GM12865 (cell line): Measurements from ENCODE around the gene NFKBIE.

Experiments
- DNase-seq: peaks from one replicate; pipeline ENCODE4 v3.0.0; 2010; ENCODE audit warnings: low read depth
- H3K4me3 ChIP-seq: 2 replicates; pipeline ENCODE4 v1.5.1; 2011; ENCODE audit warnings: mild to moderate bottlenecking, low read depth, low read length, control low read depth
- TF ChIP-seq, protein P1 (sequence below): IDR thresholded peaks from 2 replicates; pipeline ENCODE4 v1.5.1; 2011; ENCODE audit warnings: low read length, control low read depth, low read depth, inconsistent platforms; ENCODE audit not compliant: insufficient read depth; ENCODE audit errors: missing control alignments

The NFKBIE gene

GRCh38 chr6:44224965-44225305, 40.4 kb downstream of the NFKBIE start:
- TF ChIP-seq, protein P1, sequence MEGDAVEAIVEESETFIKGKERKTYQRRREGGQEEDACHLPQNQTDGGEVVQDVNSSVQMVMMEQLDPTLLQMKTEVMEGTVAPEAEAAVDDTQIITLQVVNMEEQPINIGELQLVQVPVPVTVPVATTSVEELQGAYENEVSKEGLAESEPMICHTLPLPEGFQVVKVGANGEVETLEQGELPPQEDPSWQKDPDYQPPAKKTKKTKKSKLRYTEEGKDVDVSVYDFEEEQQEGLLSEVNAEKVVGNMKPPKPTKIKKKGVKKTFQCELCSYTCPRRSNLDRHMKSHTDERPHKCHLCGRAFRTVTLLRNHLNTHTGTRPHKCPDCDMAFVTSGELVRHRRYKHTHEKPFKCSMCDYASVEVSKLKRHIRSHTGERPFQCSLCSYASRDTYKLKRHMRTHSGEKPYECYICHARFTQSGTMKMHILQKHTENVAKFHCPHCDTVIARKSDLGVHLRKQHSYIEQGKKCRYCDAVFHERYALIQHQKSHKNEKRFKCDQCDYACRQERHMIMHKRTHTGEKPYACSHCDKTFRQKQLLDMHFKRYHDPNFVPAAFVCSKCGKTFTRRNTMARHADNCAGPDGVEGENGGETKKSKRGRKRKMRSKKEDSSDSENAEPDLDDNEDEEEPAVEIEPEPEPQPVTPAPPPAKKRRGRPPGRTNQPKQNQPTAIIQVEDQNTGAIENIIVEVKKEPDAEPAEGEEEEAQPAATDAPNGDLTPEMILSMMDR: no peak
- DNase-seq: no peak
- no peak overlapping the region; the same call in 1 of the 2 replicates for H3K4me3 ChIP-seq

DNA sequence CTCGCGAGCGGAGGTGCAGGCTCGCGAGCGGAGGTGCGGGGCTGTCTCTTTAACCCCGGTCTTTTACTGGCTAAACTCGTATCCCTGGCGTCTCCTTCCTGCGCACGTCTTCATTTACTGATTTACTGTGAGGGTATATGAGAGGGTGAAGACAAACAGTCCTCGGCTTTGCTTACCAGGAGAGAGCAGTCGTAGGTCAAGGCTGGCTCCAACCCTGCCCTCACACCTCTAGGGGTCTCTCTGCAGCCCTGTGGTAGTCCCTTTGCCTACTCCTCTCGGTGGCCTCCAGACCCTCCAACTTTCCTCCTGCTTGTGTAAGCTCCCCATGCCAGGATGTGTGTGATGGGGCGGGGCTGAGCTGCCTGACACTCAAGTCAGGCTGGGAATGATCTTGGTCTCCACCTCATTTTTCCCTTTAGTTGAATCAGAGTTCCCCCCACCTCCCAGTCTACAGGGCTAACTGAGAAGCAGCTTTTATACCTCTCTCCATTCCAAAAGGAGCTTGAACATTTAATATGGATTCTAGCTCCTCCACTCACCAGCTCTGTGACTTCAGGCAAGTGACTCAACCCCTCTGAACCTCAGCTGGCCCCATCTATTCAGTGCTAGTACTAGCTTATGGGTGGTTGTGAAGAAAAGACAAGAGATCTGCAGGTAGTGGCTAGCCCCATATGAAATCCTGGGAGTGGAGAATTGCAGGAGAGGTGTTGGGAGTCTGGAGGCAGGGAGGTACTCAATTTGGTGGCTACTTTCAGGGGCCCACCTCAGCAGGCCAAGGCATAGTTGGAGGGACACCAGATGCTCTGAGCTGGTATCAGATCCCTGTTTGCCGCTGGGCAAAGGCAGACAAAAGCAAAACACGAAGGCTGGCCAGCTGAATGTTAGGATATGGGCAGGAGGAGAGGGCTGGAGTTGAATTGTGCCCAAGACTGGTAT, 41.1 kb downstream of the NFKBIE start:
- TF ChIP-seq, protein P1: no peak
- peak; percentile 43 for DNase-seq
- H3K4me3 ChIP-seq: peak overlapping the region; percentile 51

DNA sequence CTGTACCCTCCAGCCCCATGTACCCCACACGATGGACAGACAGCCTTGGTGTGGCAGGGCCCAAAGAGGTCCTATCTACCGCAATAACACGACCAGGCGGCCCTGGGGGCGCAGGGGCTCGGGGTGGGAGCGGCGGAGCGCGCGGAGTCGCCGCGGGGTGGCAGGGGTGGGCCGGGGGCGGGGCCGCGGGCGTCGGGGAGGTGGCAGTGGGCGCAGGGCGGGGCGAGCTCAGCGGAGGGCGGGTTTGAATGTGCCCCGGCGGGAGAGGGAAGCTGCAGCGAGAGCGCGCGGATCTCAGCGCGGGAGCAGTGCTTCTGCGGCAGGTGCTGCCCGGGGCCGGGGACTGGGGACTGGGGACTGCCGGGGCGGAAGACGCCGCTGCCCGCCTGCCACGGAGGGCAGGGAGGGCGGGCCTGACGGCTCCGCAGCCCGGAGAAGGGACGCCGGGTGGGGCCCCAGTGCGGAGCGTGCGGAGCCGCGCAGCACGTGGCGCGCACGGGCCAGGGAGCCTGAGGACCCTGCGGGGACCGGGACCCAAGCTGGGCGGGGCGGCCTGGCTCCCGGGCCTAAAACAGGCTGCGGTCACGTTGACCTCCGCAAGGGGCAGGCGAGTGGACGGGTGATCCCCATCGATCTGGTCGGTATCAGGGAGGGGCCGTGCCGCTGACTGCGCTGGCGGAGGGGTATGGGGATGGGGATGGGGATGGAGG, 41.9 kb downstream of the NFKBIE start, which contains the start of gene SLC29A1:
Gene SLC29A1, plus strand, starts transcription at position 277 of the 710 bp plus-strand sequence. CDS start 3,719 bp downstream, outside the sequence.
- peak within 1 kb of the TSS; percentile 51 for H3K4me3 ChIP-seq
- DNase-seq: peak; percentile 86
- TF ChIP-seq, protein P1: peak; percentile 4

GRCh38 chr6:44222486-44223318, 42.6 kb downstream of the NFKBIE start:
- DNase-seq: no peak
- TF ChIP-seq, protein P1: no peak
- peak overlapping the region; percentile 51 for H3K4me3 ChIP-seq

DNA sequence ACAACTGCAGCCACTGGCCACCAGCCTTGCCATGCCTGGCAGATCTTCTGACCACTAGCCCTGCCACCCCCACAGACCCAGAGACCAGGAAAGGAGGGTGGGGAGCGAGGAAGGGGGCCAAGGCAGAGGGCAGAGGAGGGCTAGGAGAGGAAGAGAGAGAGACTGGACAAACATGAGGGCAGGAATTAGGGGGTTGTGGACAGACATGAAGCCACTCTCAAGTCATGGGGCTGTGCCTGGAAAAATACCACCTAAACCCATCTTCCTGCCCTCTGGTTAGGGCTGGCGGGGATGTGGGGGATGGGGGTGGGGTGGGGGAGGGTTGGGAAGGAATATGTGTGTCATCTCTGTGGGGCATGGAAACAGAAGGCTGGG, 43.4 kb downstream of the NFKBIE start:
- DNase-seq: no peak
- H3K4me3 ChIP-seq: no peak overlapping the region
- TF ChIP-seq, protein P1: no peak

- TF ChIP-seq, protein P1: peak; percentile 93
- DNase-seq: peak; percentile 88
- no peak overlapping the region for H3K4me3 ChIP-seq
Measured at GRCh38 chr6:44221291-44221960, 43.9 kb downstream of the NFKBIE start.
